A549 (cell line): ENCODE measurements around the gene TM4SF4. TPM values are rescaled to one million over a fixed set of nuclear protein-coding genes. Genes with fewer than 3 reads are reported as not detected.

Experiments used
- ATAC-seq, 2 experiments: fragments of 200-7000 bp in 1 of 2; fragments of >200 bp in 1 of 2; cut with Nextera tagmentation in 1 of 2; cut with Tn5 transposase in 1 of 2; 3 replicates each; pipeline versions ENCODE4 v1.8.0 to v1.9.1; 2018 to 2020; ENCODE audit warnings: mild to moderate bottlenecking in 1 of 2, moderate library complexity in 1 of 2
- CTCF ChIA-PET: fragments of 300-600 bp; sonication (Branson Sonifier 250); formaldehyde crosslinking; extraction: SDS; loops from one replicate; lab custom pipeline; 2021; ENCODE audit warnings: antibody characterized with exemption, inconsistent platforms; lab: Yijun Ruan, JAX
- POLR2A ChIA-PET: fragments of 350-600 bp; formaldehyde crosslinking; extraction: SDS; loops from one replicate; lab custom pipeline; 2021; ENCODE audit warnings: antibody characterized with exemption, inconsistent platforms; lab: Yijun Ruan, JAX
- DNase-seq, 2 experiments: peaks; one replicate each; pipeline versions ENCODE4 v3.0.0 to v3.0.0-alpha.2; 2011 to 2016; ENCODE audit warnings: low read depth in 1 of 2, low spot score in 1 of 2
- FAIRE-seq: peaks from 2 replicates; lab custom pipeline; 2011; peaks lifted over from hg19 to GRCh38; lab: Jason Lieb, UNC
- H3K27ac ChIP-seq, 2 experiments: fragments of >200 bp; sonication (Bioruptor Twin); formaldehyde crosslinking; 3 replicates each; pipeline ENCODE4 v1.5.1; 2016 to 2017
- H3K4me1 ChIP-seq: fragments of >200 bp; sonication (Bioruptor Twin); formaldehyde crosslinking; 3 replicates; pipeline ENCODE4 v1.6.1; 2016
- H3K4me2 ChIP-seq: fragments of >200 bp; sonication (Bioruptor Twin); formaldehyde crosslinking; 3 replicates; pipeline ENCODE4 v1.6.1; 2016
- H3K4me3 ChIP-seq: fragments of >200 bp; sonication (Bioruptor Twin); formaldehyde crosslinking; 3 replicates; pipeline ENCODE4 v1.5.1; 2016
- H3K9me3 ChIP-seq: fragments of >200 bp; sonication (Bioruptor Twin); formaldehyde crosslinking; 3 replicates; pipeline ENCODE4 v1.6.1; 2016
- BCL3 ChIP-seq: fragments of >200 bp; sonication (Bioruptor Twin); formaldehyde crosslinking; IDR thresholded peaks from 3 replicates; pipeline ENCODE4 v1.6.1; 2016
- BHLHE40 ChIP-seq: IDR thresholded peaks from 2 replicates; pipeline ENCODE4 v1.6.1; 2012; ENCODE audit warnings: low read depth, low read length, inconsistent platforms
- CBX2 ChIP-seq: fragments of 200-600 bp; sonication (generic); IDR thresholded peaks from 2 replicates; pipeline ENCODE4 v1.6.1; 2016; ENCODE audit warnings: low read depth, mild to moderate bottlenecking, borderline replicate concordance
- EHF ChIP-seq: fragments of 250-450 bp; sonication (Bioruptor Pico); IDR thresholded peaks from 2 replicates; pipeline ENCODE4 v1.5.0; 2020; ENCODE audit warnings: mild to moderate bottlenecking
- EHMT2 ChIP-seq: fragments of 200-600 bp; sonication (generic); IDR thresholded peaks from 2 replicates; pipeline ENCODE4 v1.6.1; 2016; ENCODE audit warnings: antibody characterized with exemption, low read depth, mild to moderate bottlenecking, moderate library complexity
- EP300 ChIP-seq, 2 experiments: fragments of >200 bp; sonication (Bioruptor Twin); formaldehyde crosslinking; IDR thresholded peaks; 2 replicates in 1 of 2; 3 replicates in 1 of 2; pipeline ENCODE4 v1.6.1; 2016 to 2017
- FOSL2 ChIP-seq, 2 experiments: fragments of 450-650 bp in 1 of 2; fragments of >200 bp in 1 of 2; sonication (Bioruptor Twin) in 1 of 2; formaldehyde crosslinking; IDR thresholded peaks; 2 replicates each; pipeline versions ENCODE4 v1.5.0 to v1.6.1; 2016 to 2020; ENCODE audit warnings: mild to moderate bottlenecking in 1 of 2, moderate library complexity in 1 of 2
- HDAC2 ChIP-seq: fragments of 200-600 bp; sonication (generic); IDR thresholded peaks from 2 replicates; pipeline ENCODE4 v1.6.1; 2016
- HMGXB4 ChIP-seq: fragments of 250-450 bp; sonication (Bioruptor Pico); IDR thresholded peaks from 2 replicates; pipeline ENCODE4 v1.5.0; 2021; ENCODE audit warnings: mild to moderate bottlenecking, moderate library complexity, borderline replicate concordance
- KDM5A ChIP-seq: fragments of 200-600 bp; sonication (generic); IDR thresholded peaks from 2 replicates; pipeline ENCODE4 v1.6.1; 2016; ENCODE audit warnings: antibody characterized with exemption, mild to moderate bottlenecking
- MAZ ChIP-seq: fragments of 150-350 bp; IDR thresholded peaks from 2 replicates; pipeline ENCODE4 v1.6.1; 2014; ENCODE audit warnings: antibody characterized with exemption, low read depth, low read length, borderline replicate concordance
- PBX3 ChIP-seq: IDR thresholded peaks from 2 replicates; pipeline ENCODE4 v1.6.1; 2012
- RCOR1 ChIP-seq: fragments of 150-350 bp; IDR thresholded peaks from 2 replicates; pipeline ENCODE4 v1.6.1; 2014; ENCODE audit warnings: antibody characterized with exemption, low read length, low read depth
- REST ChIP-seq: fragments of 200-600 bp; sonication (generic); IDR thresholded peaks from 2 replicates; pipeline ENCODE4 v1.6.1; 2016; ENCODE audit warnings: antibody characterized with exemption, mild to moderate bottlenecking, moderate library complexity
- TP53 ChIP-seq: fragments of 250-450 bp; sonication (Bioruptor Pico); IDR thresholded peaks from 2 replicates; pipeline ENCODE4 v1.5.0; 2021; ENCODE audit warnings: mild to moderate bottlenecking, moderate library complexity
- WGBS: methylation state at CpG from one replicate; pipeline ENCODE4 v1.1.6; 2017; ENCODE audit errors: missing lambda C conversion rate; 5-methylcytosine and 5-hydroxymethylcytosine counted together
- polyA plus RNA-seq, 4 experiments: library from polyadenylated mRNA; depleted of rRNA in 3 of 4; stranded (reverse); fragments of >200 nt; fragmentation: RNase III in 1 of 4; extraction: RNeasy Plus Mini Kit Qiagen cat#74134 plus additional on column Dnase treatment in 1 of 4; gene quantifications; 2 replicates in 3 of 4; 3 replicates in 1 of 4; pipeline ENCODE4 v1.2.3, GENCODE V29; 2011 to 2017

The TM4SF4 gene
- polyA plus RNA-seq, 2 of the 4 experiments (the other 2 are of a cell fraction) = 17.4 to 45.2 TPM

GRCh38 chr3:149494759-149495580 lies 20.5 kb downstream of the TM4SF4 start:
- no peak for FAIRE-seq
- DNase-seq = no peak
- 74% methylated on average over 6 of the region's 6 CpGs for whole genome bisulfite sequencing

GRCh38 chr3:149495581-149496125 lies 21.2 kb downstream of the TM4SF4 start:
- DNase-seq (no peak), FAIRE-seq (no peak), ATAC-seq (no peak)
- H3K4me1 ChIP-seq = peaks cover 6% of the 10 kb centered on the region; the same call in 2 of the 3 replicates
- H3K4me3 ChIP-seq = no peak overlapping the region
- no peak overlapping the region for H3K27ac ChIP-seq
- 93% methylated on average over 6 of the region's 6 CpGs for WGBS
- TF ChIP-seq EHMT2 (no peak), EHF (no peak)
- H3K4me2 ChIP-seq = no peak overlapping the region
- POLR2A ChIA-PET = no interaction called here
- CTCF ChIA-PET = interaction anchor here (0.6 to 8.7 kb wide), 12 partner anchors 9 to 926 kb away, joined by 3 to 52 read pairs (median 7); no protein-coding TSS in a partner anchor
- no peaks in the 10 kb centered on the region for H3K9me3 ChIP-seq

More at GRCh38 chr3:149494759-149495580, 20.5 kb downstream of the TM4SF4 start:
- TF ChIP-seq BHLHE40 = no peak
- no peak for TF ChIP-seq FOSL2 (IDR thresholded peaks at IDR 0.05)
- TF ChIP-seq FOSL2 (CRISPR knock-in tag; IDR thresholded peaks at IDR 0.05) = peak; percentile 56; the same call in 1 of the 2 replicates
- no peak for TF ChIP-seq EHMT2
- Histone ChIP-seq H3K4me1 (peaks cover 6% of the 10 kb centered on the region; the same call in 2 of the 3 replicates), H3K4me2 (no peak overlapping the region), H3K9me3 (no peaks in the 10 kb centered on the region), H3K4me3 (no peak overlapping the region), H3K27ac (no peak overlapping the region)
- POLR2A ChIA-PET = no interaction called here
- peak; percentile 42 to 48; a peak in 3 of 6 replicates for ATAC-seq
- CTCF ChIA-PET = interaction anchor here (0.6 to 8.7 kb wide), 24 partner anchors 9 to 1431 kb away, joined by 3 to 52 read pairs (median 4); partner anchors contain the start of genes COMMD2 and TM4SF4

GRCh38 chr3:149496891-149497290 lies 22.4 kb downstream of the TM4SF4 start:
- 64% methylated on average over 4 of the region's 4 CpGs for WGBS
- no peak for DNase-seq
- no peak for FAIRE-seq
- H3K4me1 ChIP-seq = peaks cover 6% of the 10 kb centered on the region; the same call in 2 of the 3 replicates
- CTCF ChIA-PET = interaction anchor here (0.9 to 6.7 kb wide), 3 partner anchors 17 to 312 kb away, joined by 3 to 37 read pairs (median 18); no protein-coding TSS in a partner anchor
- H3K9me3 ChIP-seq = no peaks in the 10 kb centered on the region
- no peak for TF ChIP-seq REST
- TF ChIP-seq EHF = no peak
- no peak for TF ChIP-seq TP53
- no peak for TF ChIP-seq KDM5A
- no peak for TF ChIP-seq HMGXB4 (CRISPR knock-in tag)
- TF ChIP-seq EP300 (IDR thresholded peaks at IDR 0.05) = no peak
- TF ChIP-seq BCL3 = no peak
- no peak for TF ChIP-seq PBX3
- TF ChIP-seq MAZ = no peak
- TF ChIP-seq RCOR1 = no peak
- no peak for TF ChIP-seq CBX2
- TF ChIP-seq HDAC2 = no peak
- no peak for TF ChIP-seq FOSL2 (IDR thresholded peaks at IDR 0.05)
- no peak for TF ChIP-seq FOSL2 (CRISPR knock-in tag; IDR thresholded peaks at IDR 0.05)
- H3K4me2 ChIP-seq = no peak overlapping the region
- ATAC-seq = no peak
- H3K4me3 ChIP-seq = no peak overlapping the region
- no peak overlapping the region for H3K27ac ChIP-seq
- POLR2A ChIA-PET = no interaction called here
